Parathyroid adenoma (tissue), 2 donors: ENCODE measurements around the gene ARHGEF28.

Experiments used
- H2AFZ ChIP-seq: fragments of 300-600 bp; sonication (generic); one replicate; pipeline ENCODE4 v1.7.0; 2017; ENCODE audit warnings: antibody characterized with exemption, mild to moderate bottlenecking
- H3K27ac ChIP-seq: fragments of 300-600 bp; sonication (generic); one replicate; pipeline ENCODE4 v1.7.0; 2017
- H3K27me3 ChIP-seq: fragments of 300-600 bp; sonication (generic); one replicate; pipeline ENCODE4 v1.7.0; 2017; ENCODE audit warnings: low read length; ENCODE audit not compliant: control insufficient read depth, insufficient read depth
- H3K36me3 ChIP-seq: fragments of 300-600 bp; sonication (generic); one replicate; pipeline ENCODE4 v1.7.0; 2017; ENCODE audit warnings: low read length; ENCODE audit not compliant: control insufficient read depth, insufficient read depth
- H3K4me1 ChIP-seq: fragments of 300-600 bp; sonication (generic); one replicate; pipeline ENCODE4 v1.7.0; 2017; ENCODE audit warnings: control low read depth
- H3K4me2 ChIP-seq: fragments of 300-600 bp; sonication (generic); one replicate; pipeline ENCODE4 v1.7.0; 2017; ENCODE audit warnings: low read length
- H3K4me3 ChIP-seq: fragments of 300-600 bp; sonication (generic); one replicate; pipeline ENCODE4 v1.7.0; 2017; ENCODE audit warnings: low read depth, low read length
- H3K79me2 ChIP-seq: fragments of 300-600 bp; sonication (generic); one replicate; pipeline ENCODE4 v1.7.0; 2017; ENCODE audit warnings: control low read depth
- H3K9ac ChIP-seq: fragments of 300-600 bp; sonication (generic); one replicate; pipeline ENCODE4 v1.7.0; 2017; ENCODE audit warnings: mild to moderate bottlenecking
- H3K9me3 ChIP-seq: fragments of 300-600 bp; sonication (generic); one replicate; pipeline ENCODE4 v1.7.0; 2017; ENCODE audit warnings: low read length; ENCODE audit not compliant: control insufficient read depth
- CTCF ChIP-seq: fragments of 300-600 bp; sonication (generic); IDR thresholded peaks from one replicate; pipeline ENCODE4 v1.7.0; 2017; ENCODE audit warnings: antibody characterized with exemption, mild to moderate bottlenecking
- donor health status: primary hyperparathyroidism.

Gene ARHGEF28

GRCh38 chr5:73957397-73958001 lies 331.5 kb downstream of the ARHGEF28 start:
- TF ChIP-seq CTCF, result no peak
- no peak overlapping the region for H3K27ac ChIP-seq
- H3K4me3 ChIP-seq, result no peak overlapping the region

GRCh38 chr5:73958037-73958436 lies 332.0 kb downstream of the ARHGEF28 start:
- H3K9ac ChIP-seq, result no peak overlapping the region
- H3K4me3 ChIP-seq, result no peak overlapping the region
- H3K4me1 ChIP-seq, result no peaks in the 10 kb centered on the region
- H3K4me2 ChIP-seq, result no peak overlapping the region
- no peaks in the 10 kb centered on the region for H3K27me3 ChIP-seq
- no peak overlapping the region for H2AFZ ChIP-seq
- no peak for TF ChIP-seq CTCF
- H3K9me3 ChIP-seq, result no peaks in the 10 kb centered on the region
- no peak overlapping the region for H3K27ac ChIP-seq
- no peaks in the 10 kb centered on the region for H3K79me2 ChIP-seq
- no peaks in the 10 kb centered on the region for H3K36me3 ChIP-seq

More at GRCh38 chr5:73957397-73958001, 331.5 kb downstream of the ARHGEF28 start:
- Histone ChIP-seq H3K4me1 (no peaks in the 10 kb centered on the region), H3K79me2 (no peaks in the 10 kb centered on the region), H3K27me3 (no peaks in the 10 kb centered on the region), H3K9ac (no peak overlapping the region), H2AFZ (no peak overlapping the region), H3K4me2 (no peak overlapping the region), H3K36me3 (no peaks in the 10 kb centered on the region), H3K9me3 (no peaks in the 10 kb centered on the region)

GRCh38 chr5:73960023-73960422 lies 334.0 kb downstream of the ARHGEF28 start:
- H3K27me3 ChIP-seq, result no peaks in the 10 kb centered on the region
- H3K9ac ChIP-seq, result no peak overlapping the region
- H3K4me2 ChIP-seq, result no peak overlapping the region
- H3K27ac ChIP-seq, result no peak overlapping the region
- no peak overlapping the region for H2AFZ ChIP-seq
- no peaks in the 10 kb centered on the region for H3K36me3 ChIP-seq
- no peak overlapping the region for H3K4me3 ChIP-seq
- TF ChIP-seq CTCF, result no peak
- no peaks in the 10 kb centered on the region for H3K79me2 ChIP-seq
- no peaks in the 10 kb centered on the region for H3K4me1 ChIP-seq
- no peaks in the 10 kb centered on the region for H3K9me3 ChIP-seq

GRCh38 chr5:73960426-73960825 lies 334.4 kb downstream of the ARHGEF28 start:
- no peak overlapping the region for H3K9ac ChIP-seq
- H3K9me3 ChIP-seq, result no peaks in the 10 kb centered on the region
- H3K4me3 ChIP-seq, result no peak overlapping the region
- H3K36me3 ChIP-seq, result no peaks in the 10 kb centered on the region
- no peaks in the 10 kb centered on the region for H3K27me3 ChIP-seq
- H3K27ac ChIP-seq, result no peak overlapping the region
- H3K79me2 ChIP-seq, result no peaks in the 10 kb centered on the region
- no peaks in the 10 kb centered on the region for H3K4me1 ChIP-seq
- no peak for TF ChIP-seq CTCF
- H2AFZ ChIP-seq, result no peak overlapping the region
- H3K4me2 ChIP-seq, result no peak overlapping the region

GRCh38 chr5:73962801-73963425 lies 336.9 kb downstream of the ARHGEF28 start:
- TF ChIP-seq CTCF, result no peak
- Histone ChIP-seq H3K27me3 (no peaks in the 10 kb centered on the region), H3K9ac (no peak overlapping the region), H3K79me2 (no peaks in the 10 kb centered on the region), H3K9me3 (no peaks in the 10 kb centered on the region), H3K27ac (no peak overlapping the region), H2AFZ (no peak overlapping the region), H3K4me1 (no peaks in the 10 kb centered on the region), H3K36me3 (no peaks in the 10 kb centered on the region), H3K4me3 (no peak overlapping the region), H3K4me2 (no peak overlapping the region)
